ENCODE results near the gene MPP3. TPM values are rescaled to one million over a fixed set of nuclear protein-coding genes. Genes with fewer than 3 reads are reported as not detected.
A peak's percentile ranks its signal among the peaks of the same experiment; 100 is the strongest.

Gene MPP3
- polyA plus RNA-seq, 1 donor (not counting 4 experiments of a cell fraction or from before 2014, with no cell fraction given), result 7.4 TPM

DNA sequence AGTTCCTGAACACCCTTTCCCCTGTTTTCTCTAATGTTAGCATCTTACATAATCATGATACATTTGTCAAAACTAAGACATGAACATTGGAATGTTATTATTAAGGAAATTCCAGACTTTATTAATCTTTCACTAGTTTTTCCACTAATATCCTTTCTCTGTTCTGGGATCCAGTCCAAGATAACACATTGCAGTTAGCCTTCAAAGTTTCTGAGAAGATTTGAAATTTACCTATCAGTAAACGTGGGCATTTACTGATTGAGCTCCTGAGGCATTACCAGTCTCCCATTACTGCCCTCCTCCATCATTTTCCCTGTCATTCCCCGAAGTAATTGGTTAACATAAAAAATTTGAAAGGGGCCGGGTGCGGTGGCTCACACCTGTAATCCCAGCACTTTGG, 8.3 kb upstream of the MPP3 start:
- no peak overlapping the region for H3K4me3 ChIP-seq (ENCODE audit: control insufficient read depth in 2 of 3, extremely low read depth in 1 of 3, insufficient read depth in 2 of 3, low read depth in 1 of 3, low read length in 3 of 3)
- dilution Hi-C loops (cut with MboI; ENCODE audit: extremely low pct_ligation_motif_present, low sequenced_read_pairs), result no loop called here
- DNase-seq (ENCODE audit: low read depth, low spot score), result no peak
- FAIRE-seq, result no peak
- TF ChIP-seq, protein P1, sequence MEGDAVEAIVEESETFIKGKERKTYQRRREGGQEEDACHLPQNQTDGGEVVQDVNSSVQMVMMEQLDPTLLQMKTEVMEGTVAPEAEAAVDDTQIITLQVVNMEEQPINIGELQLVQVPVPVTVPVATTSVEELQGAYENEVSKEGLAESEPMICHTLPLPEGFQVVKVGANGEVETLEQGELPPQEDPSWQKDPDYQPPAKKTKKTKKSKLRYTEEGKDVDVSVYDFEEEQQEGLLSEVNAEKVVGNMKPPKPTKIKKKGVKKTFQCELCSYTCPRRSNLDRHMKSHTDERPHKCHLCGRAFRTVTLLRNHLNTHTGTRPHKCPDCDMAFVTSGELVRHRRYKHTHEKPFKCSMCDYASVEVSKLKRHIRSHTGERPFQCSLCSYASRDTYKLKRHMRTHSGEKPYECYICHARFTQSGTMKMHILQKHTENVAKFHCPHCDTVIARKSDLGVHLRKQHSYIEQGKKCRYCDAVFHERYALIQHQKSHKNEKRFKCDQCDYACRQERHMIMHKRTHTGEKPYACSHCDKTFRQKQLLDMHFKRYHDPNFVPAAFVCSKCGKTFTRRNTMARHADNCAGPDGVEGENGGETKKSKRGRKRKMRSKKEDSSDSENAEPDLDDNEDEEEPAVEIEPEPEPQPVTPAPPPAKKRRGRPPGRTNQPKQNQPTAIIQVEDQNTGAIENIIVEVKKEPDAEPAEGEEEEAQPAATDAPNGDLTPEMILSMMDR (optimal IDR thresholded peaks at IDR 0.05 in 1 of 3, IDR thresholded peaks at IDR 0.05 in 1 of 3, conservative IDR thresholded peaks at IDR 0.05 in 1 of 3; ENCODE audit: extremely low read depth in 1 of 3, insufficient read depth in 2 of 3, low read length in 3 of 3), result no peak
- no peak for TF ChIP-seq EZH2 (IDR thresholded peaks at IDR 0.05; ENCODE audit: low read length)
- H3K4me2 ChIP-seq (ENCODE audit: control insufficient read depth, extremely low read depth, insufficient read depth, low read depth, low read length), result no peak overlapping the region
- H4K20me1 ChIP-seq (ENCODE audit: control insufficient read depth, extremely low read depth, insufficient read depth, low read length), result no peaks in the 10 kb centered on the region
- H3K9me3 ChIP-seq (ENCODE audit: control insufficient read depth, low read depth, low read length), result no peaks in the 10 kb centered on the region
- no peak overlapping the region for H3K27ac ChIP-seq (ENCODE audit: control insufficient read depth, insufficient read depth, low read length)
- H3K9me1 ChIP-seq (ENCODE audit: control insufficient read depth, extremely low read depth, insufficient read depth, low read length), result no peaks in the 10 kb centered on the region
- H3K79me2 ChIP-seq (ENCODE audit: control insufficient read depth, insufficient read depth, low read length), result no peaks in the 10 kb centered on the region
- H3K4me1 ChIP-seq (ENCODE audit: control insufficient read depth, extremely low read depth, insufficient read depth, low read length), result peaks cover 27% of the 10 kb centered on the region
- H3K27me3 ChIP-seq (ENCODE audit: control insufficient read depth, extremely low read depth, insufficient read depth, low read length), result no peaks in the 10 kb centered on the region
- no peak overlapping the region for H3K9ac ChIP-seq (ENCODE audit: control insufficient read depth, extremely low read depth, insufficient read depth, low read length)
- H3K36me3 ChIP-seq (ENCODE audit: control insufficient read depth in 2 of 2, extremely low read depth in 1 of 2, insufficient read depth in 2 of 2, low read length in 2 of 2), result no peaks in the 10 kb centered on the region
- no peak overlapping the region for H2AFZ ChIP-seq (ENCODE audit: control insufficient read depth, low read length)

- Histone ChIP-seq H4K20me1 (ENCODE audit: control insufficient read depth, extremely low read depth, insufficient read depth, low read length) (no peaks in the 10 kb centered on the region), H3K9ac (ENCODE audit: control insufficient read depth, extremely low read depth, insufficient read depth, low read length) (no peak overlapping the region), H3K4me2 (ENCODE audit: control insufficient read depth, extremely low read depth, insufficient read depth, low read depth, low read length) (peak overlapping the region; percentile 34), H3K9me1 (ENCODE audit: control insufficient read depth, extremely low read depth, insufficient read depth, low read length) (no peaks in the 10 kb centered on the region), H3K27ac (ENCODE audit: control insufficient read depth, insufficient read depth, low read length) (no peak overlapping the region), H3K4me3 (ENCODE audit: control insufficient read depth in 2 of 3, extremely low read depth in 1 of 3, insufficient read depth in 2 of 3, low read depth in 1 of 3, low read length in 3 of 3) (no peak overlapping the region), H3K79me2 (ENCODE audit: control insufficient read depth, insufficient read depth, low read length) (no peaks in the 10 kb centered on the region), H2AFZ (ENCODE audit: control insufficient read depth, low read length) (no peak overlapping the region), H3K9me3 (ENCODE audit: control insufficient read depth, low read depth, low read length) (no peaks in the 10 kb centered on the region), H3K4me1 (ENCODE audit: control insufficient read depth, extremely low read depth, insufficient read depth, low read length) (peaks cover 24% of the 10 kb centered on the region), H3K27me3 (ENCODE audit: control insufficient read depth, extremely low read depth, insufficient read depth, low read length) (no peaks in the 10 kb centered on the region), H3K36me3 (ENCODE audit: control insufficient read depth in 2 of 2, extremely low read depth in 1 of 2, insufficient read depth in 2 of 2, low read length in 2 of 2) (no peaks in the 10 kb centered on the region)
- dilution Hi-C loops (cut with MboI; ENCODE audit: extremely low pct_ligation_motif_present, low sequenced_read_pairs), result no loop called here
- FAIRE-seq, result no peak
- TF ChIP-seq, protein P1 (optimal IDR thresholded peaks at IDR 0.05 in 1 of 3, IDR thresholded peaks at IDR 0.05 in 1 of 3, conservative IDR thresholded peaks at IDR 0.05 in 1 of 3; ENCODE audit: extremely low read depth in 1 of 3, insufficient read depth in 2 of 3, low read length in 3 of 3), result peak in 2 of 3 experiments; percentile 42 to 55
- no peak for TF ChIP-seq EZH2 (IDR thresholded peaks at IDR 0.05; ENCODE audit: low read length)
- DNase-seq (ENCODE audit: low read depth, low spot score), result no peak
These were observed 7.9 kb upstream of the MPP3 start for GRCh38 chr17:43840814-43841213.

Data from keratinocyte (primary cell).